HG02642 (cell line): ENCODE results near the gene GPR12.
A peak's percentile ranks its signal among the peaks of the same experiment; 100 is the strongest.
"Not testable (repeated sequence)": the region's sequence is repeated elsewhere in the genome, so short reads cannot be mapped to it uniquely, and the experiment has no call there.

Experiments
- ATAC-seq: cut with Tn5 transposase; IDR thresholded peaks from one replicate; pipeline ENCODE4 v1.9.1; 2021; ENCODE audit warnings: mild to moderate bottlenecking; ENCODE audit not compliant: unreplicated experiment, poor library complexity

Gene GPR12

GRCh38 chr13:26749285-26749684 is 11.3 kb downstream of the GPR12 start:
- ATAC-seq = no peak

GRCh38 chr13:26747706-26748105 is 12.9 kb downstream of the GPR12 start:
- no peak for ATAC-seq

- no peak for ATAC-seq
Observed at GRCh38 chr13:26743971-26744370, 16.6 kb downstream of the GPR12 start.

- no peak for ATAC-seq
Observed at GRCh38 chr13:26742691-26743358, 17.8 kb downstream of the GPR12 start.

GRCh38 chr13:26735677-26736076 is 24.9 kb downstream of the GPR12 start:
- ATAC-seq = no peak

GRCh38 chr13:26727633-26728032 is 33.0 kb downstream of the GPR12 start:
- no peak for ATAC-seq

GRCh38 chr13:26727122-26727521 is 33.5 kb downstream of the GPR12 start:
- ATAC-seq = no peak

GRCh38 chr13:26726684-26727083 is 33.9 kb downstream of the GPR12 start:
- ATAC-seq = no peak

- not testable (repeated sequence) for ATAC-seq
Observed at GRCh38 chr13:26723620-26724019, 37.0 kb downstream of the GPR12 start.

- no peak for ATAC-seq
Observed at GRCh38 chr13:26722321-26722720, 38.3 kb downstream of the GPR12 start.

- peak; percentile 74 for ATAC-seq
Observed at GRCh38 chr13:26721251-26722121, 39.1 kb downstream of the GPR12 start.

- no peak for ATAC-seq
Observed at GRCh38 chr13:26719356-26719945, 41.1 kb downstream of the GPR12 start.

- ATAC-seq = no peak
Observed at GRCh38 chr13:26718872-26719271, 41.7 kb downstream of the GPR12 start.

GRCh38 chr13:26718146-26718545 is 42.4 kb downstream of the GPR12 start:
- ATAC-seq = no peak

GRCh38 chr13:26716984-26717383 is 43.6 kb downstream of the GPR12 start:
- no peak for ATAC-seq

- no peak for ATAC-seq
Observed at GRCh38 chr13:26713341-26713740, 47.2 kb downstream of the GPR12 start.

GRCh38 chr13:26711211-26711610 is 49.4 kb downstream of the GPR12 start:
- ATAC-seq = no peak

- no peak for ATAC-seq
Observed at GRCh38 chr13:26710166-26710565, 50.4 kb downstream of the GPR12 start.

- ATAC-seq = no peak
Observed at GRCh38 chr13:26709461-26709860, 51.1 kb downstream of the GPR12 start.

- ATAC-seq = no peak
Observed at GRCh38 chr13:26708007-26708297, 52.6 kb downstream of the GPR12 start.
